ENCODE data around the gene MFAP2.

DNA sequence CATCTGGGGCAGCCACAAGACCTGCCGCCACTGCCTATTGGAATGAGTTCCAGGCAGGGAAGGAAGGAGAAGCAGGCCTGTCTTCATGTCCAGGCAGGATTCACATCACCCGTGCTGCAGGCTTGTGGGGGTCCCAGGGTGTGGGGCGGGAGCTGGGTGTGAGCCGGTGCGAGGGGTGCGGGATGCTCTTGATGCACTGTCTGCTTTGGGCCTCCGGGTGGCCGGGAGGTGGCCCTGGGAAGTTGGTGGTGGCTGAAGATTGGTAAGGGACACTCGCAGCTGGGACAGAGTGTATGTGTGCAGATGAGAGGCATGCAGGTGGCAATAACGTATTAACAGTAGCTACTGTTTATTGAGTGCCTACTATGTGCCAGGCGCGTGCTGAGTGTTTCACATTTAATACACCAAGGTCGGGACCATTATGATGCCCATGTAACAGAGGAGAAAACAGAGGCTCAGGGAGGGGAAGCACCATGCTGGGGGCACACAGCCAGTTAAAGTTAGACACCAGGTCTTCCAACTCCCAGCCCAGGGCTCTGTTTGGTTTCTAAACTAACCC lies 55.4 kb downstream of the MFAP2 start:
- TF ChIP-seq, protein P1, sequence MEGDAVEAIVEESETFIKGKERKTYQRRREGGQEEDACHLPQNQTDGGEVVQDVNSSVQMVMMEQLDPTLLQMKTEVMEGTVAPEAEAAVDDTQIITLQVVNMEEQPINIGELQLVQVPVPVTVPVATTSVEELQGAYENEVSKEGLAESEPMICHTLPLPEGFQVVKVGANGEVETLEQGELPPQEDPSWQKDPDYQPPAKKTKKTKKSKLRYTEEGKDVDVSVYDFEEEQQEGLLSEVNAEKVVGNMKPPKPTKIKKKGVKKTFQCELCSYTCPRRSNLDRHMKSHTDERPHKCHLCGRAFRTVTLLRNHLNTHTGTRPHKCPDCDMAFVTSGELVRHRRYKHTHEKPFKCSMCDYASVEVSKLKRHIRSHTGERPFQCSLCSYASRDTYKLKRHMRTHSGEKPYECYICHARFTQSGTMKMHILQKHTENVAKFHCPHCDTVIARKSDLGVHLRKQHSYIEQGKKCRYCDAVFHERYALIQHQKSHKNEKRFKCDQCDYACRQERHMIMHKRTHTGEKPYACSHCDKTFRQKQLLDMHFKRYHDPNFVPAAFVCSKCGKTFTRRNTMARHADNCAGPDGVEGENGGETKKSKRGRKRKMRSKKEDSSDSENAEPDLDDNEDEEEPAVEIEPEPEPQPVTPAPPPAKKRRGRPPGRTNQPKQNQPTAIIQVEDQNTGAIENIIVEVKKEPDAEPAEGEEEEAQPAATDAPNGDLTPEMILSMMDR (IDR thresholded peaks at IDR 0.05): no peak
- no peak for TF ChIP-seq POLR2A (IDR thresholded peaks at IDR 0.05)

Measured in ovary (tissue), 3 donors.